Mesendoderm (in vitro differentiated cells): ENCODE results near the gene DEXI.

ENCODE experiments used
- DNase-seq: peaks from one replicate; pipeline ENCODE4 v3.0.0; 2013
- H2AK5ac ChIP-seq: 2 replicates; pipeline ENCODE4 v1.6.1; 2013; ENCODE audit warnings: low read length, inconsistent platforms
- H2BK120ac ChIP-seq: 2 replicates; pipeline ENCODE4 v1.6.1; 2013; ENCODE audit warnings: low read depth, mild to moderate bottlenecking, low read length, moderate library complexity, mixed read lengths
- H2BK15ac ChIP-seq: replicated peaks from 2 replicates; pipeline ENCODE4 v1.6.1; 2013; ENCODE audit warnings: low read depth, mild to moderate bottlenecking, moderate library complexity
- H2BK5ac ChIP-seq: 2 replicates; pipeline ENCODE4 v1.6.1; 2013; ENCODE audit warnings: low read length, inconsistent platforms
- H3K18ac ChIP-seq: 2 replicates; pipeline ENCODE4 v1.6.1; 2013; ENCODE audit warnings: mild to moderate bottlenecking, low read length, mixed read lengths
- H3K23ac ChIP-seq: one replicate; pipeline ENCODE4 v1.6.1; 2013; ENCODE audit warnings: low read length
- H3K27ac ChIP-seq: 2 replicates; pipeline ENCODE4 v1.5.1; 2013; ENCODE audit warnings: low read depth, mild to moderate bottlenecking, inconsistent platforms, low read length, moderate library complexity
- H3K27me3 ChIP-seq: 2 replicates; pipeline ENCODE4 v1.6.1; 2013; ENCODE audit warnings: low read length, control low read depth, mild to moderate bottlenecking, inconsistent platforms; ENCODE audit not compliant: insufficient read depth, poor library complexity
- H3K36me3 ChIP-seq: 2 replicates; pipeline ENCODE4 v1.6.1; 2013; ENCODE audit warnings: low read length, inconsistent platforms; ENCODE audit not compliant: control insufficient read depth, insufficient read depth
- H3K4ac ChIP-seq: one replicate; pipeline ENCODE4 v1.6.1; 2013; ENCODE audit warnings: low read depth, mild to moderate bottlenecking, low read length, moderate library complexity
- H3K4me1 ChIP-seq: 2 replicates; pipeline ENCODE4 v1.6.1; 2013; ENCODE audit warnings: low read depth, low read length, inconsistent platforms; ENCODE audit not compliant: control insufficient read depth
- H3K4me2 ChIP-seq: 2 replicates; pipeline ENCODE4 v1.6.1; 2013; ENCODE audit warnings: low read length
- H3K4me3 ChIP-seq: 2 replicates; pipeline ENCODE4 v1.5.1; 2013; ENCODE audit warnings: mild to moderate bottlenecking, low read length
- H3K56ac ChIP-seq: one replicate; pipeline ENCODE4 v1.6.1; 2013; ENCODE audit warnings: low read length
- H3K79me1 ChIP-seq: 2 replicates; pipeline ENCODE4 v1.6.1; 2013; ENCODE audit warnings: low read length, inconsistent platforms
- H3K79me2 ChIP-seq: 2 replicates; pipeline ENCODE4 v1.6.1; 2013; ENCODE audit warnings: mild to moderate bottlenecking, low read length; ENCODE audit not compliant: control insufficient read depth, insufficient read depth
- H3K9ac ChIP-seq: 2 replicates; pipeline ENCODE4 v1.6.1; 2013; ENCODE audit warnings: low read length, inconsistent platforms
- H4K5ac ChIP-seq: one replicate; pipeline ENCODE4 v1.6.1; 2013; ENCODE audit warnings: low read length
- H4K8ac ChIP-seq: one replicate; pipeline ENCODE4 v1.6.1; 2013; ENCODE audit warnings: low read depth, mild to moderate bottlenecking, control low read depth, low read length, moderate library complexity
- WGBS: extraction: QIAGEN DNeasy Blood & Tissue Kit; methylation state at CpG from one replicate; pipeline ENCODE4 v1.1.7; 2013; ENCODE audit warnings: low lambda C conversion rate, missing lambda C conversion rate; ENCODE audit not compliant: insufficient coverage; ENCODE audit errors: extremely low coverage; 5-methylcytosine and 5-hydroxymethylcytosine counted together

The DEXI gene

DNA sequence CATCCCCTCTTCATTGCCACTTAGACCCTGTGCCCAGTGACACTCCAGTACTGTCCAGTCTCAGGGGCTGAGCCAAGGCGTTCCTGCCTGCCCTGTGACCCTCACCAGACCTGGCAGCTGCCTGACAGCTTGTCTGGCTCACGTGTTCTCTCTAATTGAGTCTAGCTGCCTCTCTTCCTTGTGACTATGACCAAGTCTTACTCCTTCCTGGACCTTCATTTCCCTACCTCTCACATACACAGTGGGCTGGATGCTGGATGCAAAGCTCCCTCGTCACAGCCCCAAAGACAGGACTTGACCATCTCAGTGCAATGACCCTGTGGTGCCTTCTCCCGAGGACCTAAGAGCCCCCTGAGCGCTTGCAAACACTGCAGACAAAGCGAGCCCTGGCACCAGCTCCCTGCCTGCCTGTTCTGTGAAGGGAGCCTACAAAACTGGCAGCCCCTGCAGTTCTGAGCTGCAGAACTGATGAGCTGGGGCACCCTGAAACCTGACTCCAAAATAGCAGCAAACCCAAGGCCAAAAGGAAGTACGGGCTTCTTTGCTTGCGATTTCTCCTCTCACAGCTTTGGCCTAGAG, 1.7 kb downstream of the DEXI start:
- no peaks in the 10 kb centered on the region for H3K27me3 ChIP-seq
- H2BK5ac ChIP-seq, result no peak overlapping the region
- H3K4me3 ChIP-seq, result no peak overlapping the region
- peak overlapping the region; percentile 35 for H3K56ac ChIP-seq
- peaks cover 20% of the 10 kb centered on the region for H3K79me2 ChIP-seq
- WGBS, result no CpG with 5 or more reads among the region's 8 CpGs
- H3K4me2 ChIP-seq, result peak overlapping the region; percentile 95
- H2BK15ac ChIP-seq, result no peak overlapping the region
- no peak overlapping the region for H2BK120ac ChIP-seq
- peak overlapping the region; percentile 79 for H3K9ac ChIP-seq
- no peak overlapping the region for H2AK5ac ChIP-seq
- H3K27ac ChIP-seq, result no peak overlapping the region
- peaks cover 15% of the 10 kb centered on the region for H3K4me1 ChIP-seq
- H4K8ac ChIP-seq, result no peak overlapping the region
- H3K4ac ChIP-seq, result no peak overlapping the region
- peaks cover 25% of the 10 kb centered on the region for H3K79me1 ChIP-seq
- no peak overlapping the region for H4K5ac ChIP-seq
- no peak overlapping the region for H3K23ac ChIP-seq
- H3K18ac ChIP-seq, result no peak overlapping the region
- DNase-seq, result no peak
- no peaks in the 10 kb centered on the region for H3K36me3 ChIP-seq

DNA sequence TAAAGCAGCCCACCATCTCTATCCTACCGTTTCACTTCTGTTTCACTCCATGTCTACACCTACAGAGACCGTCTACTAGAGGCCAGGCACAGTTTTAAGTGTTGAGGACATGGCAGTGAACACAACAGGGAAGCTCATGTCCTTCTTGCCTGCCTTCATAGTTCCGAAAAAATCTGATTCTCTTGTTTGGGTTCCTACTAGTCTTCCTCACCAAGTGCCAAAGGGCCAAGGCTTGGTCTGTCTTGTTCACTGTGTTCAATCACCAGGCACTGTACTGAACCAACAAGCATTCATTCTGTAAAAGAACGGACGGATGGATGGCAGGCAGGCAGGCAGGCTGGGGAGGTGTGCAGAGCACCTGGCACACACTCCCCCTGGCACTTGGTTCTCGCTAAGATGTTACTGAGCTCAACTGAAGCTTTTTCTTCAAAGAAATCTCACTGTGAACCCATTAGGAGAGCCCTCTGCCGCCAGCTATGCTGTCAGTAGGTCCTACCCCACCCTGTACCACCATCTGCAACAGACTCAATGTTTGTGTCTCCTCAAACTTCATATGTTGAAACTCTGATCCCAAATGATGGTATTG, 2.5 kb downstream of the DEXI start:
- Histone ChIP-seq H3K27ac (no peak overlapping the region), H2BK120ac (no peak overlapping the region), H2BK15ac (no peak overlapping the region), H3K79me2 (peaks cover 13% of the 10 kb centered on the region), H3K27me3 (no peaks in the 10 kb centered on the region), H2AK5ac (no peak overlapping the region), H3K79me1 (peaks cover 19% of the 10 kb centered on the region), H4K5ac (no peak overlapping the region), H3K23ac (no peak overlapping the region), H3K4me1 (peaks cover 11% of the 10 kb centered on the region), H3K4me3 (no peak overlapping the region), H3K56ac (no peak overlapping the region), H4K8ac (no peak overlapping the region), H2BK5ac (no peak overlapping the region), H3K18ac (no peak overlapping the region), H3K36me3 (no peaks in the 10 kb centered on the region), H3K4me2 (no peak overlapping the region), H3K9ac (no peak overlapping the region), H3K4ac (no peak overlapping the region)
- no CpG with 5 or more reads among the region's 7 CpGs for WGBS
- DNase-seq, result no peak

DNA sequence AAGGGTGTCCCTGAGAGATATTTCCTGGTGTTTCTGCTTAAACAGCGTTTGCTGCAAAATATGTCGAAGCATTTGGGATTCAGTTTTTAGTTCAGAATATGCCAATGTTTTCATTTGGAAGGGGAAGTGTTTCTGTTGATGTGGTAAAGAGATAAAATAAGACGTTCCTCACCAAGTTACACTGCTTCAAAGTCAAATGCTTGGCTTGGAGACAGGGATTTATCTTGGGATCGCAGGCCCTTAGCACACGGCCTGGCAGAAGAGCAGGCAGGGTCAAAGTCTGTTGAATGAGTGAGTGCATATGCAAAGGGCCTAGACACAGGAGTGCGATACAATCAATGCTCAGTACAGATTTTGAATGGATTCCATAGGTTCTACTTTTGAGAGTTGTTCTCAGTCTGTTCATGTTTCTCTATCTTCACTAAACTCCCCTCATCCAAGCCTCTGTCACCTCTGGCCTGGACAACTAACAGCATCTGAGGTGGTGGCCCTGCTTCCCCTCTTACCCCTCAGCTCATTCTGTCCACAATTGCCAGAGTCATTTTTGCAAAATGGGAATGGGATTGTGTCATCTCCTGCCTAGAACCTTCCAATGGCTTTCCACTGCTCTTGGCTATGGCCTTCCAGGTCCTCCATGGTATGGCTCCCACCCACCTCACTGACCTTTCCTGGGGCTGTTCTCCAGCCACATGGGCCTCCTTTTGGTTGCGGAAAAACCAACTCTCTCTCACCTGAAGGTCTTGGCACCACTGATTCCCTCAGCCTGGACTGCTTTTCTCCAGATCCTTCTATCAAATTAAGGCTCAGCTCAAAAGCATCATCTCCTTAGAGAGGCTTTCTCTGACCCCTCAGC, 3.2 kb downstream of the DEXI start:
- no peak for DNase-seq
- no peak overlapping the region for H4K8ac ChIP-seq
- H3K18ac ChIP-seq, result no peak overlapping the region
- H2AK5ac ChIP-seq, result no peak overlapping the region
- H3K4me2 ChIP-seq, result no peak overlapping the region
- H2BK5ac ChIP-seq, result no peak overlapping the region
- H3K4me3 ChIP-seq, result no peak overlapping the region
- no peak overlapping the region for H3K9ac ChIP-seq
- no peak overlapping the region for H3K23ac ChIP-seq
- WGBS, result no CpG with 5 or more reads among the region's 7 CpGs
- H2BK15ac ChIP-seq, result no peak overlapping the region
- H3K36me3 ChIP-seq, result no peaks in the 10 kb centered on the region
- no peak overlapping the region for H3K27ac ChIP-seq
- peaks cover 21% of the 10 kb centered on the region for H3K79me1 ChIP-seq
- H3K4me1 ChIP-seq, result peaks cover 11% of the 10 kb centered on the region
- H3K4ac ChIP-seq, result no peak overlapping the region
- H2BK120ac ChIP-seq, result no peak overlapping the region
- no peaks in the 10 kb centered on the region for H3K27me3 ChIP-seq
- H3K56ac ChIP-seq, result no peak overlapping the region
- H4K5ac ChIP-seq, result no peak overlapping the region
- peaks cover 13% of the 10 kb centered on the region for H3K79me2 ChIP-seq

DNA sequence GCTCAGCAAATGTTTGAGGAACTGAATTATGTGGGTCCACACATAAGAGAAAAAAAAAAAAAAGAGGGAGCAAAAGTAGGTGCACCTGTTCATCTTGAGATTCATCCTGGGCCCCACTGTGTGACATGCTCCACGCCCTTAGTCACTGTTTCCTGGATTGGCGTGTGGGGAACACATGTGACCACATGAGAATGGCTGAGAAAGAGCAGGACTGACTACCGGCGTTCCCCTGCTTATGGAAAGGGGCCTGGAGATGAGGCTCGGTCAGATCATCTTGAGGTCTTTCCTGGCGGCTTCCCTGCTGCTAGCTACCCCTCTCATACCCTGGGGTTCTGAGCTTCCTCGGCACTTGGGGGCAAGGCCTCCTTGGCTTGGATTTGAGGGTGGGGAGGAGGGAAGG, 3.9 kb downstream of the DEXI start:
- H3K56ac ChIP-seq, result no peak overlapping the region
- no peak overlapping the region for H3K4me2 ChIP-seq
- no peak overlapping the region for H3K9ac ChIP-seq
- no peak for DNase-seq
- no CpG with 5 or more reads among the region's 7 CpGs for WGBS
- no peak overlapping the region for H3K23ac ChIP-seq
- no peak overlapping the region for H2BK15ac ChIP-seq
- H2AK5ac ChIP-seq, result no peak overlapping the region
- H3K36me3 ChIP-seq, result no peaks in the 10 kb centered on the region
- H3K4me3 ChIP-seq, result no peak overlapping the region
- H3K27me3 ChIP-seq, result no peaks in the 10 kb centered on the region
- no peak overlapping the region for H2BK120ac ChIP-seq
- H4K8ac ChIP-seq, result no peak overlapping the region
- no peak overlapping the region for H3K18ac ChIP-seq
- no peak overlapping the region for H2BK5ac ChIP-seq
- peaks cover 13% of the 10 kb centered on the region for H3K79me2 ChIP-seq
- no peak overlapping the region for H3K4ac ChIP-seq
- no peak overlapping the region for H3K27ac ChIP-seq
- H3K4me1 ChIP-seq, result peaks cover 11% of the 10 kb centered on the region
- H4K5ac ChIP-seq, result no peak overlapping the region
- peaks cover 25% of the 10 kb centered on the region for H3K79me1 ChIP-seq

DNA sequence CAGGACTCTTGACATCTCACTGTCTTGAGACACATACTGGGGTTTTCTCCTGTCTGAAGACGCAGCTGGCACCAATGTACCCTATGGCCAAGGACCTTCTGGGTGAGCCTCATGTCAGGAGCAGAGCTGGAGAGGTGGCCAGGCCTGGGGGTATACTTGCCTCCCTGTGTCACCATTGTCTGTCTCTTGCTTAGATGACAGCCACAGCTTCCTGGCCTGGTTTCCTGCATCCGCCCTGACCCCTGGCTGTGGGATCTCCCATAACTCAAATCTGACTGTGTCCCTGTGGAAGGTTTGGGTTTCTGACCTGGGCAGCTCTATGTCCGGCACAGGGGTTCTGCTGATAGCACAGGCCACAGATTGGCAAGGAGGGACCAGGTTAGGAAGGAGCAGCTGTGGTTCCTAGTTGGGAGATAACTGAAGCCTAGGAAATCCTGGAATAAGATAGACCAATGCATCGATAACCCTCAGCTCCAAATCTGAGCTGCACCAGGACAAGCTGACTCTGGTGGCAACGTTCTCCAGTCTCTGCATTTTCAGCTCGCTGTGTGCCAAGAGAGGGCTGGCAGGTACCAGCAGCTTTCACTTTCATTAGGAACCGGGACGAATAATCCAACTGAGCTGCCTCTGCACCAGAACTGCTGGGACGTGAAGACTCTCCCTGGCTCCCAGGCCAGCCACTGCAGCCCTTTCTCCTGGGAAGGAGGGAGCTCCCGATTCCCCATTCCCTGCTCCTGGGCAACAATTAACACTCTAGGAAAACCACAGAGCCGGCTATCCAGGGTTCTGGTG, 5.0 kb downstream of the DEXI start:
- Histone ChIP-seq H3K27ac (no peak overlapping the region), H3K4me1 (peaks cover 11% of the 10 kb centered on the region), H4K8ac (no peak overlapping the region), H3K18ac (no peak overlapping the region), H3K56ac (no peak overlapping the region), H3K4me2 (no peak overlapping the region), H2AK5ac (no peak overlapping the region), H3K79me2 (peaks cover 13% of the 10 kb centered on the region), H3K27me3 (no peaks in the 10 kb centered on the region), H4K5ac (no peak overlapping the region), H2BK5ac (no peak overlapping the region), H3K36me3 (no peaks in the 10 kb centered on the region), H3K23ac (no peak overlapping the region), H3K9ac (no peak overlapping the region), H3K79me1 (peaks cover 30% of the 10 kb centered on the region), H2BK15ac (no peak overlapping the region), H3K4ac (no peak overlapping the region), H2BK120ac (no peak overlapping the region), H3K4me3 (no peak overlapping the region)
- WGBS, result no CpG with 5 or more reads among the region's 11 CpGs
- DNase-seq, result no peak
